Activated naive CD4-positive, alpha-beta T cell treated with anti-CD3 and anti-CD28 coated beads, Interleukin-2, amount 50 U/mL, for 24 hours (primary cell): ENCODE data around the gene ISX.
"Not testable (repeated sequence)": the region's sequence is repeated elsewhere in the genome, so short reads cannot be mapped to it uniquely, and the experiment has no call there.

Experiments
- H3K27ac Mint-ChIP-seq: one replicate; pipeline ENCODE4 v1.8.0; 2021; ENCODE audit warnings: mild to moderate bottlenecking, mixed read lengths
- H3K27me3 Mint-ChIP-seq: one replicate; pipeline ENCODE4 v1.8.0; 2021; ENCODE audit warnings: mixed read lengths
- H3K36me3 Mint-ChIP-seq: one replicate; pipeline ENCODE4 v1.8.0; 2021; ENCODE audit warnings: mixed read lengths
- H3K4me1 Mint-ChIP-seq: one replicate; pipeline ENCODE4 v1.8.0; 2021; ENCODE audit warnings: mixed read lengths
- H3K4me3 Mint-ChIP-seq: one replicate; pipeline ENCODE4 v1.8.0; 2021; ENCODE audit warnings: mild to moderate bottlenecking, mixed read lengths
- H3K9me3 Mint-ChIP-seq: one replicate; pipeline ENCODE4 v1.8.0; 2021; ENCODE audit warnings: mixed read lengths

The ISX gene

GRCh38 chr22:35065796-35066218, at the start of gene ISX:
ISX (plus strand) TSS chr22:35066158; CDS start chr22:35067088, 930 bp downstream.
- H3K9me3 Mint-ChIP-seq, result no peaks in the 10 kb centered on the region

GRCh38 chr22:35016909-35017308, 49.0 kb upstream of the ISX start:
- no peaks in the 10 kb centered on the region for H3K36me3 Mint-ChIP-seq
- H3K4me3 Mint-ChIP-seq, result no peak overlapping the region
- no peak overlapping the region for H3K27ac Mint-ChIP-seq
- no peaks in the 10 kb centered on the region for H3K9me3 Mint-ChIP-seq
- H3K4me1 Mint-ChIP-seq, result no peaks in the 10 kb centered on the region
- peaks cover 7% of the 10 kb centered on the region for H3K27me3 Mint-ChIP-seq

More at GRCh38 chr22:35065796-35066218, at the start of gene ISX:
- Mint-ChIP-seq H3K4me1 (no peaks in the 10 kb centered on the region), H3K27ac (no peak within 1 kb of the TSS), H3K36me3 (no peaks in the 10 kb centered on the region), H3K4me3 (no peak within 1 kb of the TSS), H3K27me3 (no peaks in the 10 kb centered on the region)

DNA sequence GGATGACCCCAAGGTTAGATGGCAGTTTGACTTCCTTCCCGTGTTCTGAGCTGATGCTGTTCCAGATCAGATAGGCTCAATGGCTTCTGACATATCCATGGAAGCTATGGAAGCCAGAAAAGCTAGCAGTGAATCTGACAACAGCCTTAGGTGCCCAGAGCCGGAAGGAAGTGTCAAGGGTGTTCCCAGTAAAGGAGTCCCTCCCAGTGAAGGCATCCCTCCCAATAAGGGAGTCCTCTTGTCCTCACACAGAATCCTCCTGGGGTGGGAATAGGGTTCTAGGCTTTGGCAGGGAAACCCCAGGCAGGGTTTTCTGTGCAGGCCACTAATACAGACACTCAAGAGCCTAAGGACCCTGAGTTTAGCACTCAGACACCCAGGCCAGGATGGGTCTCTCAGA, 47.0 kb upstream of the ISX start:
- H3K27ac Mint-ChIP-seq, result no peak overlapping the region
- no peaks in the 10 kb centered on the region for H3K9me3 Mint-ChIP-seq
- H3K4me3 Mint-ChIP-seq, result no peak overlapping the region
- peaks cover 9% of the 10 kb centered on the region for H3K27me3 Mint-ChIP-seq
- H3K4me1 Mint-ChIP-seq, result no peaks in the 10 kb centered on the region
- H3K36me3 Mint-ChIP-seq, result no peaks in the 10 kb centered on the region

DNA sequence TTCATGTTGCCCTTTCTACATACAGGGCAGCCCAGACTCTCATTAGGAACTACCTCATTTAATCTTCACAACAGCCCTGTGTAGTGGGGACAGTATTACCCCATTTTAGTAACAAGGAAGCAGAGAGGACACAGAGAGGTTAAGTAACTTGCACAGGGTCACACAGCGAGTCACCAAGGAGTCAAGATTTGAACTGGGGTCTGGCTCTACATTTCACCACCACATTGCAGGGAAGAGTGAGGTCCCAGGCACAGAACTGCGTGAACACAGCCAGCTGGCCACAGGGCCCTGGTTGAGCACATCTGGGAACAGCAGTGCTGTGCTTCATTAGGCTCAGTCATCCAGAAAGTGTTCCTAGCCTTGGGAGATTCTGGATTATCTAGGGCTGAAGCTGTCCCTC, 45.4 kb upstream of the ISX start:
- H3K4me3 Mint-ChIP-seq, result no peak overlapping the region
- no peaks in the 10 kb centered on the region for H3K9me3 Mint-ChIP-seq
- H3K36me3 Mint-ChIP-seq, result no peaks in the 10 kb centered on the region
- peaks cover 15% of the 10 kb centered on the region for H3K27me3 Mint-ChIP-seq
- no peak overlapping the region for H3K27ac Mint-ChIP-seq
- no peaks in the 10 kb centered on the region for H3K4me1 Mint-ChIP-seq

DNA sequence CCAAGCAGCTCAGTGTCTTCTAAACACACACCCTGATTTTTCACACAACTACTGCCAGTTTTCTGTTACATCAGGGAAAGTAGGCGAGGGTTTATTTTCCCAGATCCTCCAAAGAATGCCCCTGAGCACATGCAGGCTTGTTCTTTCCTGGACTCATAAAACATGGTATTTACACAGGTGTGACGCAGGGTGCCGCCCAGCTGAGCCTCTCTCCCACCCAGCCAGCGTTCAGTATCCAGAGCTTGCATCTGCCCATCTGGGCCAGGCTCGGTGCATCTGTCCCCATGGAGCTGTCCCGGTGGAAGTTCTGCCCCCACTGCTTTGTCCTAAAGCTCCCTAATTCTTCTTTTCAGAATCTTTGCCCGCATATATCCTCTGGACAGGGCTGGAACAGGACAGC, 44.8 kb upstream of the ISX start:
- Mint-ChIP-seq H3K27me3 (peaks cover 19% of the 10 kb centered on the region), H3K9me3 (no peaks in the 10 kb centered on the region), H3K27ac (no peak overlapping the region), H3K36me3 (no peaks in the 10 kb centered on the region), H3K4me1 (no peaks in the 10 kb centered on the region), H3K4me3 (no peak overlapping the region)

GRCh38 chr22:35022291-35022690, 43.7 kb upstream of the ISX start:
- Mint-ChIP-seq H3K9me3 (no peaks in the 10 kb centered on the region), H3K27me3 (peaks cover 21% of the 10 kb centered on the region), H3K4me1 (no peaks in the 10 kb centered on the region), H3K27ac (no peak overlapping the region), H3K4me3 (no peak overlapping the region), H3K36me3 (no peaks in the 10 kb centered on the region)

DNA sequence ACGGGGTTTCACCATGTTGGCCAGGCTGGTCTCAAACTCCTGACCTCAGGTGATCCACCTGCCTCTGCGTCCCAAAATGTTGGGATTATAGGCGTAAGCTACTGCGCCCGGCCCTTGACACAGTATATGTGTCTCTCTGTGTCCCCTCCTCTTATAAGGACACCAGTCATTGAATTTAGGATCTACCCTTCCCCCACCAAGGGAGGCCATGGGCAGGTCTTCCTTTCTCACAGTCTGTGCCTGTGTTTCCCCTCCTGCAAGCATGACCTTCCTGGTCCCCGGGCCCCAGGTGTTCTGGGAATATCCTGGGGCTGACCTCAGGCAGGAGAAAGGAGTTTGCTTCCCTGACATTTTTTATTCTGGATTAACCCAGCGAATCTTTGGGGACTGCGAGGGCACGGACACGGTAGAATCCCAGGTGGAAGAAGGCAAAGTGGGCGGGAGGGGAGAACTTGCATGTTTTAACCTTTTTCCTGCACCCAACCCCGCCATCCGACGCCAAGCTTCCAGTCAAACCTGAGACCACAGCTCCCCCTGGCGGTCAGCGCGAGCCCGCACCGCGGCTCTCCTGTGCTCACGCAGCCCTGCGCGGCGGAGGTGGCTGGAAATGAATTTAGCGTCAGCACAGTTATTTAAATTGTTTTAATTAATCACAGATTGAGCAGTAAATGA, 42.1 kb upstream of the ISX start:
- H3K27me3 Mint-ChIP-seq, result peaks cover 25% of the 10 kb centered on the region
- no peaks in the 10 kb centered on the region for H3K36me3 Mint-ChIP-seq
- H3K4me1 Mint-ChIP-seq, result no peaks in the 10 kb centered on the region
- H3K9me3 Mint-ChIP-seq, result no peaks in the 10 kb centered on the region
- H3K27ac Mint-ChIP-seq, result no peak overlapping the region
- no peak overlapping the region for H3K4me3 Mint-ChIP-seq

- Mint-ChIP-seq H3K27ac (no peak overlapping the region), H3K4me1 (no peaks in the 10 kb centered on the region), H3K36me3 (no peaks in the 10 kb centered on the region), H3K4me3 (no peak overlapping the region), H3K27me3 (peaks cover 26% of the 10 kb centered on the region), H3K9me3 (no peaks in the 10 kb centered on the region)
Measured at GRCh38 chr22:35024364-35024692, 41.6 kb upstream of the ISX start.

- not testable (repeated sequence) for H3K36me3 Mint-ChIP-seq, H3K4me1 Mint-ChIP-seq, H3K9me3 Mint-ChIP-seq, H3K4me3 Mint-ChIP-seq, H3K27ac Mint-ChIP-seq
- peaks cover 26% of the 10 kb centered on the region for H3K27me3 Mint-ChIP-seq
Measured at GRCh38 chr22:35030112-35030511, 35.8 kb upstream of the ISX start.

GRCh38 chr22:35032571-35032970, 33.4 kb upstream of the ISX start:
- Mint-ChIP-seq H3K27me3 (peaks cover 17% of the 10 kb centered on the region), H3K9me3 (no peaks in the 10 kb centered on the region), H3K4me3 (no peak overlapping the region)

GRCh38 chr22:35033635-35034296, 32.2 kb upstream of the ISX start:
- no peak overlapping the region for H3K4me3 Mint-ChIP-seq
- H3K9me3 Mint-ChIP-seq, result no peaks in the 10 kb centered on the region
- peaks cover 15% of the 10 kb centered on the region for H3K27me3 Mint-ChIP-seq
- no peaks in the 10 kb centered on the region for H3K36me3 Mint-ChIP-seq
- no peak overlapping the region for H3K27ac Mint-ChIP-seq
- H3K4me1 Mint-ChIP-seq, result no peaks in the 10 kb centered on the region

More at GRCh38 chr22:35032571-35032970, 33.4 kb upstream of the ISX start:
- Mint-ChIP-seq H3K4me1 (no peaks in the 10 kb centered on the region), H3K36me3 (no peaks in the 10 kb centered on the region), H3K27ac (no peak overlapping the region)

DNA sequence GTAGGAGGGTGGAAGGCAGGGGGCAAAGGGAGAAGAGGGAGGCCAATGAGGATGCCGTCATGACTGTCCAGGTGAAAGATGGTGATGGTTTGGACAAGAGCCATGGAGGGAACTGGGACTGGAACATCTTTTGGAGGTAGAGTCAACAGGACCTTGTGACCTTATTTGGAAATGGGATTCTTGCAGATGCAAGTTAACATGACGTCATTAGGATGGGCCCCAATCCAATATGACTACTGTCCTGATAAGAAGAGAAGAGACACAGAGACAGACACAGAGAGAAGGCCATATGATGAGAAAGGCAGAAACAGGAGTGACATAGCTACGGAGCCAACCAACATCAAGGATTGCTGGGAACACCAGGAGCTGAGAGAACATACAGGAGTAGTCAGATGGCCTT, 31.0 kb upstream of the ISX start:
- H3K27me3 Mint-ChIP-seq, result peaks cover 11% of the 10 kb centered on the region
- H3K4me3 Mint-ChIP-seq, result no peak overlapping the region
- no peaks in the 10 kb centered on the region for H3K9me3 Mint-ChIP-seq
- H3K36me3 Mint-ChIP-seq, result no peaks in the 10 kb centered on the region
- H3K4me1 Mint-ChIP-seq, result no peaks in the 10 kb centered on the region
- H3K27ac Mint-ChIP-seq, result no peak overlapping the region

- Mint-ChIP-seq H3K9me3 (no peaks in the 10 kb centered on the region), H3K27ac (no peak overlapping the region), H3K36me3 (no peaks in the 10 kb centered on the region), H3K4me1 (no peaks in the 10 kb centered on the region), H3K27me3 (peaks cover 8% of the 10 kb centered on the region), H3K4me3 (no peak overlapping the region)
Measured at GRCh38 chr22:35037089-35037488, 28.9 kb upstream of the ISX start.

DNA sequence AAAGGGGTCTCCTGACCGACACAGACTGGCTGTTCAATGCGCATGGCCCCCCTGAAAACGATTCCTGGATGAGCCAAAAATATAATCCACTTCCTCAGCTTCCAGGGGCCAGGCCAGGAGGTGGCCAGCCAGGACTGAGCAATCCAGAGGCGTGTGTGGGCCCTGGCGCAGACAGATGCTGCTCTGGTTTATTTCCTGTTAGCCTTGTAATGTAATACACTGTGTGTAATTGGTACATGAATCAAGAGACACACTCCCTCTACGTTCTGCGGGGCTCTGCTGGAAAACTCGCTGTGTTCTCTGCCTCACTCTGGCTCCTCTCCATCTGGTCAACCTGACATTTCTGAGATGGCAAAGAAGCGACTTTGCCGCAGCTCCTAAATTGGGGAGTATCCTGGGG, 26.3 kb upstream of the ISX start:
- peaks cover 1% of the 10 kb centered on the region for H3K27me3 Mint-ChIP-seq
- no peak overlapping the region for H3K27ac Mint-ChIP-seq
- H3K4me3 Mint-ChIP-seq, result no peak overlapping the region
- no peaks in the 10 kb centered on the region for H3K4me1 Mint-ChIP-seq
- H3K9me3 Mint-ChIP-seq, result no peaks in the 10 kb centered on the region
- H3K36me3 Mint-ChIP-seq, result no peaks in the 10 kb centered on the region

DNA sequence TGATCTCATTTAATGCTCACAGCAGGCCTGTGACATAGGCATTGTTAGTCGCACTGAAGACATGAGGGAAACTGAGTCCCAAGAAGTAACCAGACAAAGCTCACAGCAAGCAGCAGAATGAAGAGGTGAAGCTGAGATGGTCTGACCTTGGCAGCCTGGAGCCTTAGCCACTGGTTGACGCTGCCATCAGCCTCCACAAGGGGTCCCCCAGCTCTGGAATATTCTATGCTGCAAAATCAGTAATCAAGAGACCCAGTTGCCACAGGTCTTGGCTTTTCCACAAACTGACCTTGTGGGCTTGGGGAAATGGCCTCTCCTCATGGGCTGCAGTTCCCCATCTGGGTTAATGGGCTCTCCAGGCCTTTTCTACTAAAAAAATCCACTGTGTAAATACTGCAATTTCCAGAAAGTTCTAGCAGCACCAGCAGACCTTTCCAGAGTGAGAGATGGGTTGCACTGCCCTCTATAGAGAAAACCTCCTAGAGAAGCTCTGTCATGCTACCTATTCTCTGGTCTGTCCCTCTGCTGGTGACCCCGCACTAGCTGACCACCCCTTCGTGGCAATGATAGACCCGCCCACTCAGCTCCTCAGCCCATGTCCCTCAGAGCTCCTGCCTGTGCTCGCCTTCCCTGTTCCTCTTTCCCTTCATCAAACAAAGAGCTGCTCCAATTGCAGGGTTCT, 22.6 kb upstream of the ISX start:
- Mint-ChIP-seq H3K9me3 (no peaks in the 10 kb centered on the region), H3K4me1 (no peaks in the 10 kb centered on the region), H3K4me3 (no peak overlapping the region)

GRCh38 chr22:35043934-35044319, 22.0 kb upstream of the ISX start:
- Mint-ChIP-seq H3K9me3 (no peaks in the 10 kb centered on the region), H3K4me3 (no peak overlapping the region), H3K36me3 (no peaks in the 10 kb centered on the region), H3K27ac (no peak overlapping the region), H3K27me3 (peaks cover 13% of the 10 kb centered on the region), H3K4me1 (no peaks in the 10 kb centered on the region)

More for the DNA sequence above, 22.6 kb upstream of the ISX start:
- Mint-ChIP-seq H3K27ac (no peak overlapping the region), H3K36me3 (no peaks in the 10 kb centered on the region), H3K27me3 (peaks cover 13% of the 10 kb centered on the region)
